ENCODE measurements around the gene FKBP1B. TPM values are rescaled to one million over a fixed set of nuclear protein-coding genes. Genes with fewer than 3 reads are reported as not detected.

The FKBP1B gene
- polyA plus RNA-seq, 2 of the 4 experiments (the other 2 are of a cell fraction): 8.5 to 16.1 TPM

DNA sequence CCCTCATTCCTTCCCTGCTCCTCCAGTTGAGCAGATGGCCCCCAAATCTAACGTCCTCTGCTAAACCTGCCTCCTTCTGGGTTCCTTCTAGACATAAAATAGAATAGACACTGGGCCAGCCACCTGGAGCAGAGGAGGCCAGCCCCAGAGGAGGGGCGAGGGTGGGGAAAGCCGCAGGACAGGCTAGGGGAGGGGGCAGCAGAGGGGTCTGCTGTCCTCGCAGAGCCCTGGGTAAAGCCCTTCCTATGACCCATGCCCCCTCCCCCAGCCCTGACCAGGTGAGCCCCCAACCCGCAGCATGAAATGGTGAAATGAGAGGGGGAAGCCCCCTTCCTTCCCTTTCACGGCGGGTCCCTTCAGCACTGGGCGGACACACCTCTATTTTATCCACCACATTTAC lies 31.8 kb upstream of the FKBP1B start:
- Histone ChIP-seq H3K4me1 (peaks cover 57% of the 10 kb centered on the region), H3K9me3 (no peaks in the 10 kb centered on the region), H3K4me3 (no peak overlapping the region), H3K4me2 (no peak overlapping the region), H3K27ac (peak overlapping the region; percentile 86 to 94; a peak in 5 of 6 replicates)
- 91% methylated on average over 8 of the region's 8 CpGs for WGBS (ENCODE audit: missing lambda C conversion rate)
- DNase-seq (ENCODE audit: low read depth in 1 of 2, low spot score in 1 of 2) (no peak), FAIRE-seq (no peak), ATAC-seq (no peak)
- TF ChIP-seq HOXB13 (CRISPR knock-in tag; IDR thresholded peaks at IDR 0.05; ENCODE audit: low read depth) (no peak), NPAS2 (CRISPR knock-in tag; IDR thresholded peaks at IDR 0.05; ENCODE audit: borderline replicate concordance) (no peak), PHF8 (IDR thresholded peaks at IDR 0.05; ENCODE audit: borderline replicate concordance, low read depth) (no peak), KDM5A (IDR thresholded peaks at IDR 0.05) (no peak), BHLHE40 (IDR thresholded peaks at IDR 0.05; ENCODE audit: low read depth, low read length) (no peak), RARB (CRISPR knock-in tag; IDR thresholded peaks at IDR 0.05) (no peak), HDAC2 (IDR thresholded peaks at IDR 0.05) (no peak)
- TF ChIP-seq, protein P1, sequence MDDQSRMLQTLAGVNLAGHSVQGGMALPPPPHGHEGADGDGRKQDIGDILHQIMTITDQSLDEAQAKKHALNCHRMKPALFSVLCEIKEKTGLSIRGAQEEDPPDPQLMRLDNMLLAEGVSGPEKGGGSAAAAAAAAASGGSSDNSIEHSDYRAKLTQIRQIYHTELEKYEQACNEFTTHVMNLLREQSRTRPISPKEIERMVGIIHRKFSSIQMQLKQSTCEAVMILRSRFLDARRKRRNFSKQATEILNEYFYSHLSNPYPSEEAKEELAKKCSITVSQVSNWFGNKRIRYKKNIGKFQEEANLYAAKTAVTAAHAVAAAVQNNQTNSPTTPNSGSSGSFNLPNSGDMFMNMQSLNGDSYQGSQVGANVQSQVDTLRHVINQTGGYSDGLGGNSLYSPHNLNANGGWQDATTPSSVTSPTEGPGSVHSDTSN (IDR thresholded peaks at IDR 0.05): no peak
- TF ChIP-seq, protein P2, sequence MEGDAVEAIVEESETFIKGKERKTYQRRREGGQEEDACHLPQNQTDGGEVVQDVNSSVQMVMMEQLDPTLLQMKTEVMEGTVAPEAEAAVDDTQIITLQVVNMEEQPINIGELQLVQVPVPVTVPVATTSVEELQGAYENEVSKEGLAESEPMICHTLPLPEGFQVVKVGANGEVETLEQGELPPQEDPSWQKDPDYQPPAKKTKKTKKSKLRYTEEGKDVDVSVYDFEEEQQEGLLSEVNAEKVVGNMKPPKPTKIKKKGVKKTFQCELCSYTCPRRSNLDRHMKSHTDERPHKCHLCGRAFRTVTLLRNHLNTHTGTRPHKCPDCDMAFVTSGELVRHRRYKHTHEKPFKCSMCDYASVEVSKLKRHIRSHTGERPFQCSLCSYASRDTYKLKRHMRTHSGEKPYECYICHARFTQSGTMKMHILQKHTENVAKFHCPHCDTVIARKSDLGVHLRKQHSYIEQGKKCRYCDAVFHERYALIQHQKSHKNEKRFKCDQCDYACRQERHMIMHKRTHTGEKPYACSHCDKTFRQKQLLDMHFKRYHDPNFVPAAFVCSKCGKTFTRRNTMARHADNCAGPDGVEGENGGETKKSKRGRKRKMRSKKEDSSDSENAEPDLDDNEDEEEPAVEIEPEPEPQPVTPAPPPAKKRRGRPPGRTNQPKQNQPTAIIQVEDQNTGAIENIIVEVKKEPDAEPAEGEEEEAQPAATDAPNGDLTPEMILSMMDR (IDR thresholded peaks at IDR 0.05): no peak
- ChIA-PET CTCF (no interaction called here), POLR2A (no interaction called here)

DNA sequence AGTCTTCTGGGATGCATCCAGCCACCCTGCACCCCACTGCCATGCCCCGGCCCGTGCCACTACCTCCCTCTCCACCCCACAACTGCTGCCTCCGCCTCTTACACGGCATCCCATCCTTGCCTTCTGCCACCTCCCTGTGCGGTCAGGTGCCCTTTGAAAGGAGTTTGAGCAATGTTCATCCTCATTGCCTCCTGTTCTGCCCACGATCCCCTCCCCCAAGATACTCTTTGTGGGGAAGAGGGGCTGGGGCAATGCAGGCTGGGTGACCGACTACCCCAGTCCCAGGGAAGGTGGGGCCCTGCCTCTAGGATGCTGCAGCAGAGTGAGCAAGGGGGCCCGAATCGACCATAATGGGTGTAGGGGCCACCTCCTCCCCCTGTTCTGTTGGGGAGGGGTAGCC lies 31.3 kb upstream of the FKBP1B start:
- Histone ChIP-seq H3K4me2 (no peak overlapping the region), H3K4me3 (no peak overlapping the region), H3K9me3 (no peaks in the 10 kb centered on the region), H3K27ac (peak overlapping the region; percentile 86 to 94; a peak in 5 of 6 replicates), H3K4me1 (peaks cover 52% of the 10 kb centered on the region)
- ChIA-PET CTCF (no interaction called here), POLR2A (no interaction called here)
- no peak for TF ChIP-seq KDM1A (IDR thresholded peaks at IDR 0.05; ENCODE audit: low read depth)
- TF ChIP-seq RAD21 (conservative IDR thresholded peaks at IDR 0.05 in 1 of 2, IDR thresholded peaks at IDR 0.05 in 1 of 2): no peak
- TF ChIP-seq ZFP36 (IDR thresholded peaks at IDR 0.05; ENCODE audit: borderline replicate concordance, partially characterized antibody): no peak
- no peak for ATAC-seq
- DNase-seq (ENCODE audit: low read depth in 1 of 2, low spot score in 1 of 2): no peak
- FAIRE-seq: no peak
- WGBS (ENCODE audit: missing lambda C conversion rate): 89% methylated on average over 8 of the region's 9 CpGs

DNA sequence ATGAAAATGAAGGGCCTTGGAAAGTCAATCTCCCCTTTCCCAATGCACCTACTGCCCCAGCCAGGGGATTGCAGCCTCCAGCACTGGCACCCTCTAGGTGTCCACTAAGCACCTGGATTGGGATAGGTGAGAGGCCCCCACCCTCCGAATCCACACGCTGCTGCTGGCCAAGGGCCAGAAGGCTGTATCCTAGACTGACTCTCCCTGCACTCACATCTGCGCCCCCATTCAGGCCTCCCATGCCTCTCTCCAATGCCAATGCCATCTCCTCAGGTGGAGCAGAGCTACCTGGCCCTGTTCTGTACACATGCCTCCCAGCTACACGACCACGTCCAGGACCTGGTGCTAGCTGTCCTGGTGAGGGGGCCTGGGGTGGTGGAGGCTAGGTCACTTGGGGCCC lies 29.8 kb upstream of the FKBP1B start:
- TF ChIP-seq, protein P3, sequence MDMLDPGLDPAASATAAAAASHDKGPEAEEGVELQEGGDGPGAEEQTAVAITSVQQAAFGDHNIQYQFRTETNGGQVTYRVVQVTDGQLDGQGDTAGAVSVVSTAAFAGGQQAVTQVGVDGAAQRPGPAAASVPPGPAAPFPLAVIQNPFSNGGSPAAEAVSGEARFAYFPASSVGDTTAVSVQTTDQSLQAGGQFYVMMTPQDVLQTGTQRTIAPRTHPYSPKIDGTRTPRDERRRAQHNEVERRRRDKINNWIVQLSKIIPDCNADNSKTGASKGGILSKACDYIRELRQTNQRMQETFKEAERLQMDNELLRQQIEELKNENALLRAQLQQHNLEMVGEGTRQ (IDR thresholded peaks at IDR 0.05): no peak
- TF ChIP-seq, protein P4, sequence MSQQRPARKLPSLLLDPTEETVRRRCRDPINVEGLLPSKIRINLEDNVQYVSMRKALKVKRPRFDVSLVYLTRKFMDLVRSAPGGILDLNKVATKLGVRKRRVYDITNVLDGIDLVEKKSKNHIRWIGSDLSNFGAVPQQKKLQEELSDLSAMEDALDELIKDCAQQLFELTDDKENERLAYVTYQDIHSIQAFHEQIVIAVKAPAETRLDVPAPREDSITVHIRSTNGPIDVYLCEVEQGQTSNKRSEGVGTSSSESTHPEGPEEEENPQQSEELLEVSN (IDR thresholded peaks at IDR 0.05; ENCODE audit: borderline replicate concordance, low read depth): no peak
- TF ChIP-seq NPAS2 (CRISPR knock-in tag; IDR thresholded peaks at IDR 0.05; ENCODE audit: borderline replicate concordance) (no peak), HEYL (CRISPR knock-in tag; IDR thresholded peaks at IDR 0.05) (no peak), MAFK (IDR thresholded peaks at IDR 0.05; ENCODE audit: partially characterized antibody) (no peak), POLR2A (IDR thresholded peaks at IDR 0.05; ENCODE audit: low read length) (no peak), GATA3 (IDR thresholded peaks at IDR 0.05; ENCODE audit: borderline replicate concordance) (no peak), KDM1A (IDR thresholded peaks at IDR 0.05; ENCODE audit: low read depth) (no peak), HOXB5 (CRISPR knock-in tag; IDR thresholded peaks at IDR 0.05) (no peak), RAD21 (conservative IDR thresholded peaks at IDR 0.05 in 1 of 2, IDR thresholded peaks at IDR 0.05 in 1 of 2) (no peak), PHF8 (IDR thresholded peaks at IDR 0.05; ENCODE audit: borderline replicate concordance, low read depth) (no peak), ESRRA (IDR thresholded peaks at IDR 0.05; ENCODE audit: borderline replicate concordance, low read length) (no peak), CHD2 (IDR thresholded peaks at IDR 0.05; ENCODE audit: low read length, partially characterized antibody) (no peak), FOSB (CRISPR knock-in tag; IDR thresholded peaks at IDR 0.05) (no peak), KDM5A (IDR thresholded peaks at IDR 0.05) (no peak), RNF2 (IDR thresholded peaks at IDR 0.05; ENCODE audit: borderline replicate concordance, low read depth) (no peak), TP53 (CRISPR knock-in tag; IDR thresholded peaks at IDR 0.05) (no peak)
- TF ChIP-seq, protein P5, sequence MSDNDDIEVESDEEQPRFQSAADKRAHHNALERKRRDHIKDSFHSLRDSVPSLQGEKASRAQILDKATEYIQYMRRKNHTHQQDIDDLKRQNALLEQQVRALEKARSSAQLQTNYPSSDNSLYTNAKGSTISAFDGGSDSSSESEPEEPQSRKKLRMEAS (IDR thresholded peaks at IDR 0.05): no peak
- TF ChIP-seq, protein P6, sequence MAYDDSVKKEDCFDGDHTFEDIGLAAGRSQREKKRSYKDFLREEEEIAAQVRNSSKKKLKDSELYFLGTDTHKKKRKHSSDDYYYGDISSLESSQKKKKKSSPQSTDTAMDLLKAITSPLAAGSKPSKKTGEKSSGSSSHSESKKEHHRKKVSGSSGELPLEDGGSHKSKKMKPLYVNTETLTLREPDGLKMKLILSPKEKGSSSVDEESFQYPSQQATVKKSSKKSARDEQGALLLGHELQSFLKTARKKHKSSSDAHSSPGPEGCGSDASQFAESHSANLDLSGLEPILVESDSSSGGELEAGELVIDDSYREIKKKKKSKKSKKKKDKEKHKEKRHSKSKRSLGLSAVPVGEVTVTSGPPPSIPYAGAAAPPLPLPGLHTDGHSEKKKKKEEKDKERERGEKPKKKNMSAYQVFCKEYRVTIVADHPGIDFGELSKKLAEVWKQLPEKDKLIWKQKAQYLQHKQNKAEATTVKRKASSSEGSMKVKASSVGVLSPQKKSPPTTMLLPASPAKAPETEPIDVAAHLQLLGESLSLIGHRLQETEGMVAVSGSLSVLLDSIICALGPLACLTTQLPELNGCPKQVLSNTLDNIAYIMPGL (CRISPR knock-in tag; IDR thresholded peaks at IDR 0.05; ENCODE audit: borderline replicate concordance): no peak
- TF ChIP-seq, protein P1 (IDR thresholded peaks at IDR 0.05): no peak
- peak overlapping the region in 1 of 2 experiments; percentile 34; a peak in 2 of 6 replicates for H3K27ac ChIP-seq
- no peak for DNase-seq (ENCODE audit: low read depth in 1 of 2, low spot score in 1 of 2)
- H3K4me2 ChIP-seq: no peak overlapping the region
- no peaks in the 10 kb centered on the region for H3K9me3 ChIP-seq
- FAIRE-seq: no peak
- peaks cover 60% of the 10 kb centered on the region for H3K4me1 ChIP-seq
- ChIA-PET CTCF (interaction anchor here (1.6 kb wide), 1 partner anchor 93 kb away, joined by 7 read pairs; the partner anchor contains the start of gene ATAD2B), POLR2A (no interaction called here)
- 95% methylated on average over 5 of the region's 5 CpGs for WGBS (ENCODE audit: missing lambda C conversion rate)
- H3K4me3 ChIP-seq: no peak overlapping the region
- ATAC-seq: no peak

All from A549 (cell line).